Measurements from ENCODE around the gene ZDHHC17. TPM values are rescaled to one million over a fixed set of nuclear protein-coding genes. Genes with fewer than 3 reads are reported as not detected.

Gene ZDHHC17
- total RNA-seq, 1 experiment from 2014 or later, result 35.3 TPM

Other genes with a start within 250 kb of the ZDHHC17 start
- gene OSBPL8, start 204.3 kb upstream of the ZDHHC17 start, total RNA-seq (2014; rRNA removed), result 28.5 and 42.6 TPM in 2 replicates
- gene CSRP2, start 114.9 kb downstream of the ZDHHC17 start, total RNA-seq (2014; rRNA removed), result 33.1 and 36.3 TPM in 2 replicates

Data from PC-3 (cell line).